GM23338 (cell line): Measurements from ENCODE around the gene NFIA. TPM values are rescaled to one million over a fixed set of nuclear protein-coding genes. Genes with fewer than 3 reads are reported as not detected.

ENCODE experiments used
- ATAC-seq: fragments of 200-7000 bp; cut with Tn5 transposase; 3 replicates; pipeline ENCODE4 v1.9.1; 2020
- DNase-seq: peaks from one replicate; pipeline ENCODE4 v3.0.0-alpha.2; 2015; ENCODE audit warnings: low spot score
- H2AFZ ChIP-seq: fragments of 200-600 bp; sonication (generic); 2 replicates; pipeline ENCODE4 v1.8.0; 2016; ENCODE audit warnings: antibody characterized with exemption, mild to moderate bottlenecking, moderate library complexity
- H3F3A ChIP-seq: fragments of 200-600 bp; sonication (generic); replicated peaks from 2 replicates; pipeline ENCODE4 v1.8.0; 2017; ENCODE audit warnings: antibody characterized with exemption, mixed run types, low read depth
- H3K27ac ChIP-seq: fragments of 200-600 bp; sonication (generic); 2 replicates; pipeline ENCODE4 v1.6.1; 2016; ENCODE audit warnings: low read depth
- H3K27me3 ChIP-seq: fragments of 200-600 bp; sonication (generic); 2 replicates; pipeline ENCODE4 v1.8.0; 2016; ENCODE audit warnings: mild to moderate bottlenecking, mixed run types, moderate library complexity; ENCODE audit not compliant: insufficient read depth
- H3K36me3 ChIP-seq: fragments of 200-600 bp; sonication (generic); 2 replicates; pipeline ENCODE4 v1.8.0; 2016; ENCODE audit warnings: mild to moderate bottlenecking; ENCODE audit not compliant: insufficient read depth
- H3K4me1 ChIP-seq: fragments of 200-600 bp; sonication (generic); 2 replicates; pipeline ENCODE4 v1.8.0; 2016; ENCODE audit warnings: mild to moderate bottlenecking, moderate library complexity; ENCODE audit not compliant: insufficient read depth
- H3K4me2 ChIP-seq: fragments of 200-600 bp; sonication (generic); 2 replicates; pipeline ENCODE4 v1.7.1; 2017; ENCODE audit warnings: mixed run types
- H3K4me3 ChIP-seq: fragments of 200-600 bp; sonication (generic); 2 replicates; pipeline ENCODE4 v1.6.1; 2016; ENCODE audit warnings: mixed run types
- H3K79me2 ChIP-seq: fragments of 200-600 bp; sonication (generic); replicated peaks from 2 replicates; pipeline ENCODE4 v1.8.0; 2017; ENCODE audit warnings: mild to moderate bottlenecking; ENCODE audit not compliant: insufficient read depth
- H3K9me2 ChIP-seq: fragments of 200-600 bp; sonication (generic); 2 replicates; pipeline ENCODE4 v1.8.0; 2017; ENCODE audit not compliant: insufficient read depth
- H4K20me1 ChIP-seq: fragments of 200-600 bp; sonication (generic); replicated peaks from 2 replicates; pipeline ENCODE4 v1.8.0; 2017; ENCODE audit warnings: mild to moderate bottlenecking; ENCODE audit not compliant: insufficient read depth
- H3K27ac Mint-ChIP-seq: 2 replicates; pipeline ENCODE4 v1.8.0; 2020; ENCODE audit warnings: inconsistent platforms, mild to moderate bottlenecking, moderate library complexity, mixed read lengths
- H3K27me3 Mint-ChIP-seq: 3 replicates; pipeline ENCODE4 v1.8.0; 2022; ENCODE audit warnings: low read depth, mild to moderate bottlenecking, moderate library complexity, mixed read lengths, inconsistent platforms; ENCODE audit not compliant: insufficient read depth, poor library complexity
- H3K36me3 Mint-ChIP-seq: 3 replicates; pipeline ENCODE4 v1.8.0; 2021; ENCODE audit warnings: low read depth, mild to moderate bottlenecking, inconsistent platforms, moderate library complexity, mixed read lengths
- H3K4me1 Mint-ChIP-seq: 3 replicates; pipeline ENCODE4 v1.8.0; 2020; ENCODE audit warnings: mild to moderate bottlenecking, inconsistent platforms, mixed read lengths
- H3K4me3 Mint-ChIP-seq: 3 replicates; pipeline ENCODE4 v1.8.0; 2021; ENCODE audit warnings: moderate library complexity, mild to moderate bottlenecking, inconsistent platforms, mixed read lengths
- H3K9me3 Mint-ChIP-seq: 3 replicates; pipeline ENCODE4 v1.8.0; 2020; ENCODE audit warnings: moderate library complexity, mild to moderate bottlenecking, inconsistent platforms, mixed read lengths
- CREB1 ChIP-seq: fragments of 250-450 bp; sonication (Bioruptor Pico); IDR thresholded peaks from 2 replicates; pipeline ENCODE4 v1.5.0; 2020; ENCODE audit warnings: low read depth, mild to moderate bottlenecking, moderate library complexity
- CTCF ChIP-seq, 2 experiments: fragments of 200-600 bp in 1 of 2; sonication (generic) in 1 of 2; conservative IDR thresholded peaks; 2 replicates each; pipeline versions ENCODE4 v1.5.1 to v1.6.1; 2016 to 2017; ENCODE audit warnings: antibody characterized with exemption in 2 of 2, low read depth in 2 of 2, mild to moderate bottlenecking in 2 of 2, moderate library complexity in 1 of 2
- EZH2 ChIP-seq: fragments of 200-600 bp; sonication (generic); IDR thresholded peaks from one replicate; pipeline ENCODE4 v1.8.0; 2017; ENCODE audit warnings: antibody characterized with exemption, mild to moderate bottlenecking, low read depth; ENCODE audit not compliant: unreplicated experiment
- EZH2phosphoT487 ChIP-seq: fragments of 200-600 bp; sonication (generic); IDR thresholded peaks from one replicate; pipeline ENCODE4 v1.8.1; 2018; ENCODE audit warnings: antibody characterized with exemption; ENCODE audit not compliant: unreplicated experiment
- JUNB ChIP-seq: IDR thresholded peaks from one replicate; pipeline ENCODE4 v1.6.1; 2016; ENCODE audit warnings: antibody characterized with exemption; ENCODE audit not compliant: unreplicated experiment
- NANOG ChIP-seq: IDR thresholded peaks from 2 replicates; pipeline ENCODE4 v1.6.1; 2016; ENCODE audit warnings: antibody characterized with exemption, borderline replicate concordance
- POLR2AphosphoS5 ChIP-seq: IDR thresholded peaks from 2 replicates; pipeline ENCODE4 v1.6.1; 2016; ENCODE audit warnings: antibody characterized with exemption, low read depth
- STAT1 ChIP-seq: IDR thresholded peaks from one replicate; pipeline ENCODE4 v1.6.1; 2016; ENCODE audit warnings: antibody characterized with exemption; ENCODE audit not compliant: unreplicated experiment
- ZNF114 ChIP-seq: fragments of 250-450 bp; sonication (Bioruptor Pico); IDR thresholded peaks from 2 replicates; pipeline ENCODE4 v1.5.0; 2020; ENCODE audit warnings: mild to moderate bottlenecking, moderate library complexity
- ZNF331 ChIP-seq: fragments of 250-450 bp; sonication (Bioruptor Pico); IDR thresholded peaks from 2 replicates; pipeline ENCODE4 v1.5.0; 2020; ENCODE audit warnings: low read depth, mild to moderate bottlenecking, moderate library complexity
- polyA plus RNA-seq: library from polyadenylated mRNA; unstranded; fragments of >200 nt; fragmentation: Nextera tagmentation; extraction: Ambion mirVana; gene quantifications from 2 replicates; pipeline ENCODE4 v1.2.1, GENCODE V29; 2016
- total RNA-seq: library from RNA; depleted of rRNA; stranded (reverse); fragments of >200 nt; shearing (Covaris generic); gene quantifications from 2 replicates; pipeline ENCODE4 v1.2.3, GENCODE V29; 2014
- TF ChIP-seq, protein P1 (sequence below): IDR thresholded peaks from one replicate; pipeline ENCODE4 v1.6.1; 2018; ENCODE audit warnings: antibody characterized with exemption; ENCODE audit not compliant: unreplicated experiment

NFIA gene
- total and polyA plus RNA-seq, 2 experiments from 2014 or later = 0.97 to 2.3 TPM

DNA sequence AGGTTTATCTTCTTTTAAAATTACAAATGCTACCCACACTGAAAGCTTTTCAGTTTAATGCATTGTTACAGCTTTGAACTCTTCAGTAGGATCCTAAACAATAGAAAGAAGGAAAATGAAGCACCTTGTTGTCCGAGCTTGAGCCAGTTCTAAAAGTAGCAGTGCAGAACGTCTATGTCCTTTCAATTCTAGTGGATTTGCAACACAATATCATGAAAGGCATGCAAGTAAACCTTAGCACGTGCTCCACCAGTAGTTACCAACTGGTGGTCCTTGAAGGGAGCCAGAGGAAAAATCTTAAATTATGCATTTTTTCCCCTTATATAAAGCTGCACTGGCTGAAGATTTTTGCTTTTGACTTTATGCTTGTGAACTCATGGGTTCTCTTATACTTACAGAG is 208.2 kb downstream of the NFIA start:
- no peak overlapping the region for H3K27ac Mint-ChIP-seq
- ATAC-seq = peak; percentile 45; the same call in 2 of the 3 replicates
- no peaks in the 10 kb centered on the region for H4K20me1 ChIP-seq
- no peaks in the 10 kb centered on the region for H3K27me3 ChIP-seq
- no peaks in the 10 kb centered on the region; the same call in 2 of the 3 replicates for H3K9me3 Mint-ChIP-seq
- peaks cover 41% of the 10 kb centered on the region for H3K4me1 Mint-ChIP-seq
- H3K36me3 ChIP-seq = no peaks in the 10 kb centered on the region
- no peaks in the 10 kb centered on the region for H3K36me3 Mint-ChIP-seq
- no peaks in the 10 kb centered on the region for H3K27me3 Mint-ChIP-seq
- H3K27ac ChIP-seq = no peak overlapping the region
- H3K79me2 ChIP-seq = no peaks in the 10 kb centered on the region
- H3K9me2 ChIP-seq = no peaks in the 10 kb centered on the region
- H3F3A ChIP-seq = no peaks in the 10 kb centered on the region
- H3K4me3 Mint-ChIP-seq = no peak overlapping the region
- no peak overlapping the region for H3K4me3 ChIP-seq
- peak overlapping the region; percentile 54 for H3K4me2 ChIP-seq
- TF ChIP-seq CREB1 (CRISPR knock-in tag) = no peak
- no peak for TF ChIP-seq JUNB
- TF ChIP-seq, protein P1, sequence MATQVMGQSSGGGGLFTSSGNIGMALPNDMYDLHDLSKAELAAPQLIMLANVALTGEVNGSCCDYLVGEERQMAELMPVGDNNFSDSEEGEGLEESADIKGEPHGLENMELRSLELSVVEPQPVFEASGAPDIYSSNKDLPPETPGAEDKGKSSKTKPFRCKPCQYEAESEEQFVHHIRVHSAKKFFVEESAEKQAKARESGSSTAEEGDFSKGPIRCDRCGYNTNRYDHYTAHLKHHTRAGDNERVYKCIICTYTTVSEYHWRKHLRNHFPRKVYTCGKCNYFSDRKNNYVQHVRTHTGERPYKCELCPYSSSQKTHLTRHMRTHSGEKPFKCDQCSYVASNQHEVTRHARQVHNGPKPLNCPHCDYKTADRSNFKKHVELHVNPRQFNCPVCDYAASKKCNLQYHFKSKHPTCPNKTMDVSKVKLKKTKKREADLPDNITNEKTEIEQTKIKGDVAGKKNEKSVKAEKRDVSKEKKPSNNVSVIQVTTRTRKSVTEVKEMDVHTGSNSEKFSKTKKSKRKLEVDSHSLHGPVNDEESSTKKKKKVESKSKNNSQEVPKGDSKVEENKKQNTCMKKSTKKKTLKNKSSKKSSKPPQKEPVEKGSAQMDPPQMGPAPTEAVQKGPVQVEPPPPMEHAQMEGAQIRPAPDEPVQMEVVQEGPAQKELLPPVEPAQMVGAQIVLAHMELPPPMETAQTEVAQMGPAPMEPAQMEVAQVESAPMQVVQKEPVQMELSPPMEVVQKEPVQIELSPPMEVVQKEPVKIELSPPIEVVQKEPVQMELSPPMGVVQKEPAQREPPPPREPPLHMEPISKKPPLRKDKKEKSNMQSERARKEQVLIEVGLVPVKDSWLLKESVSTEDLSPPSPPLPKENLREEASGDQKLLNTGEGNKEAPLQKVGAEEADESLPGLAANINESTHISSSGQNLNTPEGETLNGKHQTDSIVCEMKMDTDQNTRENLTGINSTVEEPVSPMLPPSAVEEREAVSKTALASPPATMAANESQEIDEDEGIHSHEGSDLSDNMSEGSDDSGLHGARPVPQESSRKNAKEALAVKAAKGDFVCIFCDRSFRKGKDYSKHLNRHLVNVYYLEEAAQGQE = no peak
- no peak for TF ChIP-seq POLR2AphosphoS5
- no peak for TF ChIP-seq ZNF114 (CRISPR knock-in tag)
- TF ChIP-seq ZNF331 (CRISPR knock-in tag) = no peak
- TF ChIP-seq CTCF (conservative IDR thresholded peaks at IDR 0.05; ENCODE audit: low read depth in 2 of 2) = no peak
- H3K4me1 ChIP-seq = peaks cover 45% of the 10 kb centered on the region
- no peak overlapping the region for H2AFZ ChIP-seq
- DNase-seq = no peak

- Histone ChIP-seq H4K20me1 (no peaks in the 10 kb centered on the region), H3F3A (no peaks in the 10 kb centered on the region), H3K4me2 (no peak overlapping the region), H3K79me2 (no peaks in the 10 kb centered on the region), H3K4me3 (no peak overlapping the region), H2AFZ (no peak overlapping the region), H3K27ac (no peak overlapping the region), H3K4me1 (peaks cover 63% of the 10 kb centered on the region), H3K36me3 (no peaks in the 10 kb centered on the region), H3K27me3 (no peaks in the 10 kb centered on the region), H3K9me2 (no peaks in the 10 kb centered on the region)
- Mint-ChIP-seq H3K27me3 (peaks cover 1% of the 10 kb centered on the region), H3K9me3 (peaks cover 8% of the 10 kb centered on the region; the same call in 2 of the 3 replicates), H3K36me3 (peaks cover 8% of the 10 kb centered on the region), H3K27ac (no peak overlapping the region), H3K4me1 (peaks cover 63% of the 10 kb centered on the region), H3K4me3 (no peak overlapping the region)
- ATAC-seq = no peak
- no peak for DNase-seq
- TF ChIP-seq, protein P1 = no peak
- TF ChIP-seq EZH2 (no peak), STAT1 (no peak), JUNB (no peak), POLR2AphosphoS5 (no peak), NANOG (no peak), EZH2phosphoT487 (no peak), CREB1 (CRISPR knock-in tag) (no peak)
Observed at GRCh38 chr1:61293197-61293596, 210.8 kb downstream of the NFIA start.
